Fibroblast of pulmonary artery (primary cell): Measurements from ENCODE around the gene KLRG1.

Experiments
- DNase-seq: peaks from one replicate; pipeline ENCODE4 v3.0.0-alpha.2; 2010; ENCODE audit warnings: low read depth
- H3K4me3 ChIP-seq: replicated peaks from 2 replicates; pipeline ENCODE4 v1.5.1; 2011; ENCODE audit warnings: low read depth, mild to moderate bottlenecking, control low read depth, low read length, moderate library complexity
- TF ChIP-seq, protein P1 (sequence below): IDR thresholded peaks from 2 replicates; pipeline ENCODE4 v1.5.1; 2011; ENCODE audit warnings: mild to moderate bottlenecking, control low read depth, low read length, inconsistent platforms; ENCODE audit errors: missing control alignments

Gene KLRG1

GRCh38 chr12:8956772-8957171 lies 32.6 kb upstream of the KLRG1 start:
- TF ChIP-seq, protein P1, sequence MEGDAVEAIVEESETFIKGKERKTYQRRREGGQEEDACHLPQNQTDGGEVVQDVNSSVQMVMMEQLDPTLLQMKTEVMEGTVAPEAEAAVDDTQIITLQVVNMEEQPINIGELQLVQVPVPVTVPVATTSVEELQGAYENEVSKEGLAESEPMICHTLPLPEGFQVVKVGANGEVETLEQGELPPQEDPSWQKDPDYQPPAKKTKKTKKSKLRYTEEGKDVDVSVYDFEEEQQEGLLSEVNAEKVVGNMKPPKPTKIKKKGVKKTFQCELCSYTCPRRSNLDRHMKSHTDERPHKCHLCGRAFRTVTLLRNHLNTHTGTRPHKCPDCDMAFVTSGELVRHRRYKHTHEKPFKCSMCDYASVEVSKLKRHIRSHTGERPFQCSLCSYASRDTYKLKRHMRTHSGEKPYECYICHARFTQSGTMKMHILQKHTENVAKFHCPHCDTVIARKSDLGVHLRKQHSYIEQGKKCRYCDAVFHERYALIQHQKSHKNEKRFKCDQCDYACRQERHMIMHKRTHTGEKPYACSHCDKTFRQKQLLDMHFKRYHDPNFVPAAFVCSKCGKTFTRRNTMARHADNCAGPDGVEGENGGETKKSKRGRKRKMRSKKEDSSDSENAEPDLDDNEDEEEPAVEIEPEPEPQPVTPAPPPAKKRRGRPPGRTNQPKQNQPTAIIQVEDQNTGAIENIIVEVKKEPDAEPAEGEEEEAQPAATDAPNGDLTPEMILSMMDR: no peak
- no peak overlapping the region for H3K4me3 ChIP-seq
- no peak for DNase-seq

DNA sequence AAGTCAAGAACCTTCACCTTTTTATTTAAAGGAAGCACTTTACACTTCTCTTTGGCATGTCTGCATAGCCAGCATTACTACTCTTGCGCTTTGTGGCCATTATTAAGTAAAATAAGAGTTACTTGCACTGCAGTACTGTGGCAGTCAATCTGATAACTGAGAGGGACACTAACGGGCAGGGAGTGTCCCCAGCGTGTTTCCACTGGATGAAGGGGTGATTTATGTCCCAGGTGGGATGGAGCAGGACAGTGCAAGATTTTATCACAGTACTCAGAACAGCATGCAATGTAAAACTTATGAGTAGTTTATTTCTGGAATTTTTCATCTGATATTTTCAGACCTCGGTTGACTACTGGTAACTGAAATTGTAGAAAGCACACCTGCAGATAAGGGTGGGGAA lies 31.8 kb upstream of the KLRG1 start:
- TF ChIP-seq, protein P1: no peak
- H3K4me3 ChIP-seq: no peak overlapping the region
- DNase-seq: no peak

DNA sequence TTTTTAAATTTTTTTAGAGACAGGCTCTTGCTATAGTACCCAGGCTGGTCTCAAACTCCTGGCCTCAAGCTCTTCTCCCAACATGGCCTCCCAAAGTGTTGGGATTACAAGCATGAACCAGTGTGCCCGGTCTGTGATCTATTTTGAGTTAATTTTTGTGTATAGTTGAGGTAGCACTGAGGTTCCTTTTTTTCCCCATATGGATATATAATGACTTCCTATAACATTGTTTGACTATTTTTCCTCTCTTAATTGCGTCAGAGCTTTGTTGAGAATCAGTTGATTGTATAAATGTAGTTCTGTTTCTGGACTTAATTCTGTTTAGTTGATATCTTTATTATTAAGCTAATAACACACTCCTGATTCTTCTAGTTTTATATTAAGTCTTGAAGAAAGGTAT lies 31.3 kb upstream of the KLRG1 start:
- DNase-seq: no peak
- TF ChIP-seq, protein P1: no peak
- H3K4me3 ChIP-seq: no peak overlapping the region

- TF ChIP-seq, protein P1: no peak
- no peak for DNase-seq
- H3K4me3 ChIP-seq: no peak overlapping the region
Observed at GRCh38 chr12:8960176-8960575, 29.2 kb upstream of the KLRG1 start.

DNA sequence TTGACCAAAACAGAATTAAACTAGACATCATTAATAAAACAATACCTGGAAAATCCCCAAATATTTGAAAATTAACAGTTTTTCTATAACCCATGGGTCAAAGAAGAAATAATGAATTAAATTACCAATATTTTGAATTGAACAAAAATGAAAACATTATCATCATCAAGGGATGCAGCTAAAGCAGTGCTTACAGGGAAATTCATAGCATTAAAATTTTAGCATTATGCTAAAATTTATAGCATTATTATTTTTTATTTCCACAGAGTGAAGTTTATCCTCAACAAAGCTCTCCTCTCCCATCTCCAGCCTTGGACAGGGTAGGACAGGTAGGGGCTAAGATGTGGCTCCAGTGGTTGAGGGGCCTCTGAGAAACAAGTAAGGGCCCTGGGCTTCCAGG lies 20.6 kb upstream of the KLRG1 start:
- no peak for DNase-seq
- TF ChIP-seq, protein P1: no peak
- no peak overlapping the region for H3K4me3 ChIP-seq

DNA sequence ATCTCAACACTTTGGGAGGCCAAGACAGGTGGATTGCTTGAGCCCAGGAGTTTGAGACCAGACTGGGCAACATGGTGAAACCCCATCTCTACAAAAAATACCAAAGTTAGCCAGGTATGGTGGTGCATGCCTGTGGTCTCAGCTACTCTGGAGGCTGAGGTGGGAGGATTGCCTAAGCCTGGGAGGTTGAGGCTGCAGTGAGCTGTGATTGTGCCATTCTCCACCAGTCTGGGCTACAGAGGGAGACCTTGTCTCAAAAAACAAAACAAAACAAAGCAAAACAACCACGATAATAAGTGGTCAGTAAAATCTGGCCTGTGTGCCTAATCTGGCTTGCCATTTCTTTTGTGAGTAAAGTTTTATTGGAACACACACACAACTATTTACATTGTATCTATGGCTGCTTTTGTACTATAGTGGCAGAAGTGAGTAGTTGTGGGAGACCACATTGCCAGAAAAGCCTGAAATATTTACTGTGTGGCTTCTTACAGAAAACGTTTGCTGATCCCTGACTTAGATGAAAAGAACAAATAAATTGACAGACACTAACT lies 19.4 kb upstream of the KLRG1 start:
- TF ChIP-seq, protein P1: no peak
- DNase-seq: no peak
- H3K4me3 ChIP-seq: no peak overlapping the region

DNA sequence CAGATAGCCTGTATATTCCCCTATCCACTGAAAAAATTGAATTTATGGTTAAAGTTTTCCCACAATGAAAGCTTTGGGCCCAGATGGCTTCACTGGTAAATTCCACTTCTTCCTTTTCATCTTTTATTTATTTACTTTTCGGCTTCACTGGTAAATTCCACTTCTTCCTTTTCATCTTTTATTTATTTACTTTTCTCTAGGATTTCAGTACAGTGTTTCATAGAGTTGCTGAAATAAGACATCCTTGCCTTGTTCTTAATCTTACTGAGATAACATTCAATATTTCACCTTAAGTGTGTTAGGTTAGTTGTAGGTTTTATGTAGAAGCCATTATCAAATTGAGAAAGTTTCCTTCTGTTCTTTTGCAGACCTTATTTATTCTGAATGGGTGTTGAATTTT lies 18.9 kb upstream of the KLRG1 start:
- TF ChIP-seq, protein P1: no peak

More for the DNA sequence above, 18.9 kb upstream of the KLRG1 start:
- DNase-seq: no peak
- no peak overlapping the region for H3K4me3 ChIP-seq
